WTC11 (cell line): ENCODE results near the gene CNTNAP2. TPM values are rescaled to one million over a fixed set of nuclear protein-coding genes. Genes with fewer than 3 reads are reported as not detected.

Experiments used
- ATAC-seq: fragments of 200-7000 bp; cut with Tn5 transposase; 2 replicates; pipeline ENCODE4 v1.10.0; 2021; ENCODE audit warnings: mild to moderate bottlenecking, moderate library complexity
- CTCF ChIA-PET: fragments of 300-600 bp; sonication (Branson Sonifier 250); formaldehyde crosslinking; loops from one replicate; lab custom pipeline; 2021; ENCODE audit warnings: antibody characterized with exemption; lab: Charles Lee
- POLR2A ChIA-PET: fragments of 350-600 bp; sonication (Branson Sonifier 250); formaldehyde crosslinking; loops from one replicate; lab custom pipeline; 2021; ENCODE audit warnings: antibody characterized with exemption; lab: Charles Lee
- DNase-seq: peaks from one replicate; pipeline ENCODE4 v3.0.0; 2021; ENCODE audit warnings: low spot score
- H3K27ac Mint-ChIP-seq: 2 replicates; pipeline ENCODE4 v1.8.0; 2021; ENCODE audit warnings: mixed read lengths
- H3K27me3 Mint-ChIP-seq: 2 replicates; pipeline ENCODE4 v1.8.0; 2021; ENCODE audit warnings: low read depth, mild to moderate bottlenecking, moderate library complexity, mixed read lengths
- H3K36me3 Mint-ChIP-seq: 2 replicates; pipeline ENCODE4 v1.8.0; 2021; ENCODE audit warnings: mixed read lengths
- H3K4me1 Mint-ChIP-seq: 2 replicates; pipeline ENCODE4 v1.8.0; 2022; ENCODE audit warnings: mixed read lengths
- H3K4me3 Mint-ChIP-seq: 2 replicates; pipeline ENCODE4 v1.8.0; 2021; ENCODE audit warnings: mild to moderate bottlenecking, moderate library complexity, mixed read lengths
- H3K9me3 Mint-ChIP-seq: 2 replicates; pipeline ENCODE4 v1.8.0; 2021; ENCODE audit warnings: mixed read lengths
- ATF1 ChIP-seq: sonication (generic); formaldehyde crosslinking; IDR thresholded peaks from 2 replicates; pipeline ENCODE4 v1.8.1; 2023; ENCODE audit warnings: mild to moderate bottlenecking, moderate library complexity, missing genetic modification reagents
- ELF4 ChIP-seq: sonication (generic); formaldehyde crosslinking; IDR thresholded peaks from 2 replicates; pipeline ENCODE4 v1.8.1; 2022; ENCODE audit warnings: low read depth, mild to moderate bottlenecking, moderate library complexity, missing genetic modification reagents
- FOXK1 ChIP-seq: sonication (generic); formaldehyde crosslinking; IDR thresholded peaks from 2 replicates; pipeline ENCODE4 v1.8.0; 2022; ENCODE audit warnings: mild to moderate bottlenecking, moderate library complexity, missing genetic modification reagents
- HMGA2 ChIP-seq: fragments of 250-450 bp; sonication (Bioruptor Pico); IDR thresholded peaks from 2 replicates; pipeline ENCODE4 v1.4.0; 2021; ENCODE audit warnings: mild to moderate bottlenecking, moderate library complexity
- TEAD1 ChIP-seq: sonication (generic); formaldehyde crosslinking; IDR thresholded peaks from 2 replicates; pipeline ENCODE4 v1.8.0; 2022; ENCODE audit warnings: mild to moderate bottlenecking, missing genetic modification reagents
- TEAD4 ChIP-seq: sonication (generic); formaldehyde crosslinking; IDR thresholded peaks from 2 replicates; pipeline ENCODE4 v1.8.0; 2022; ENCODE audit warnings: mild to moderate bottlenecking, missing genetic modification reagents
- ZBTB43 ChIP-seq: sonication (generic); formaldehyde crosslinking; IDR thresholded peaks from 2 replicates; pipeline ENCODE4 v1.8.1; 2023; ENCODE audit warnings: mild to moderate bottlenecking, missing genetic modification reagents
- ZNF121 ChIP-seq: sonication (generic); formaldehyde crosslinking; IDR thresholded peaks from 2 replicates; pipeline ENCODE4 v1.8.0; 2023; ENCODE audit warnings: missing genetic modification reagents
- ZNF423 ChIP-seq: fragments of 250-450 bp; sonication (Bioruptor Pico); IDR thresholded peaks from 2 replicates; pipeline ENCODE4 v2.1.2; 2022; ENCODE audit warnings: mild to moderate bottlenecking, moderate library complexity
- ZNF671 ChIP-seq: fragments of 250-450 bp; sonication (Bioruptor Pico); IDR thresholded peaks from 2 replicates; pipeline ENCODE4 v1.8.0; 2021; ENCODE audit warnings: mild to moderate bottlenecking
- total RNA-seq: library from RNA; stranded (reverse); gene quantifications from 3 replicates; pipeline ENCODE4 v1.2.3, GENCODE V29; 2021
- TF ChIP-seq, protein P1 (sequence below): sonication (generic); formaldehyde crosslinking; IDR thresholded peaks from 2 replicates; pipeline ENCODE4 v1.8.1; 2022; ENCODE audit warnings: low read depth, missing genetic modification reagents, borderline replicate concordance
- TF ChIP-seq, protein P2 (sequence below): sonication (generic); formaldehyde crosslinking; IDR thresholded peaks from 2 replicates; pipeline ENCODE4 v1.8.1; 2023; ENCODE audit warnings: mild to moderate bottlenecking, missing genetic modification reagents
- TF ChIP-seq, protein P3 (sequence below): fragments of 250-450 bp; sonication (Bioruptor Pico); conservative IDR thresholded peaks from 2 replicates; pipeline ENCODE4 v1.9.0; 2021; ENCODE audit warnings: mild to moderate bottlenecking
- TF ChIP-seq, protein P4 (sequence below): sonication (generic); formaldehyde crosslinking; conservative IDR thresholded peaks from 2 replicates; pipeline ENCODE4 v1.8.1; 2023; ENCODE audit warnings: mild to moderate bottlenecking, low read depth, missing genetic modification reagents, moderate library complexity
- TF ChIP-seq, protein P5 (sequence below): sonication (generic); formaldehyde crosslinking; IDR thresholded peaks from 2 replicates; pipeline ENCODE4 v1.8.0; 2022; ENCODE audit warnings: mild to moderate bottlenecking, missing genetic modification reagents
- TF ChIP-seq, protein P6 (sequence below): sonication (generic); formaldehyde crosslinking; IDR thresholded peaks from 2 replicates; pipeline ENCODE4 v1.8.0; 2022; ENCODE audit warnings: mild to moderate bottlenecking, missing genetic modification reagents
- TF ChIP-seq, protein P7 (sequence below): sonication (generic); formaldehyde crosslinking; conservative IDR thresholded peaks from 2 replicates; pipeline ENCODE4 v1.8.1; 2022; ENCODE audit warnings: mild to moderate bottlenecking, missing genetic modification reagents

The CNTNAP2 gene
- total RNA-seq, 1 experiment from 2014 or later = 63.8 TPM

GRCh38 chr7:147978651-147979050 lies 1862.0 kb downstream of the CNTNAP2 start:
- no peak for ATAC-seq
- DNase-seq = no peak
- no peaks in the 10 kb centered on the region for H3K27me3 Mint-ChIP-seq
- CTCF ChIA-PET = no interaction called here
- no peak overlapping the region for H3K4me3 Mint-ChIP-seq
- POLR2A ChIA-PET = no interaction called here
- no peak overlapping the region for H3K27ac Mint-ChIP-seq
- no peak for TF ChIP-seq ATF1 (CRISPR knock-in tag)
- TF ChIP-seq, protein P1, sequence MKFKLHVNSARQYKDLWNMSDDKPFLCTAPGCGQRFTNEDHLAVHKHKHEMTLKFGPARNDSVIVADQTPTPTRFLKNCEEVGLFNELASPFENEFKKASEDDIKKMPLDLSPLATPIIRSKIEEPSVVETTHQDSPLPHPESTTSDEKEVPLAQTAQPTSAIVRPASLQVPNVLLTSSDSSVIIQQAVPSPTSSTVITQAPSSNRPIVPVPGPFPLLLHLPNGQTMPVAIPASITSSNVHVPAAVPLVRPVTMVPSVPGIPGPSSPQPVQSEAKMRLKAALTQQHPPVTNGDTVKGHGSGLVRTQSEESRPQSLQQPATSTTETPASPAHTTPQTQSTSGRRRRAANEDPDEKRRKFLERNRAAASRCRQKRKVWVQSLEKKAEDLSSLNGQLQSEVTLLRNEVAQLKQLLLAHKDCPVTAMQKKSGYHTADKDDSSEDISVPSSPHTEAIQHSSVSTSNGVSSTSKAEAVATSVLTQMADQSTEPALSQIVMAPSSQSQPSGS (CRISPR knock-in tag) = no peak
- TF ChIP-seq TEAD1 (CRISPR knock-in tag) = no peak
- TF ChIP-seq ZNF671 (CRISPR knock-in tag) = no peak
- TF ChIP-seq HMGA2 = no peak
- TF ChIP-seq, protein P2, sequence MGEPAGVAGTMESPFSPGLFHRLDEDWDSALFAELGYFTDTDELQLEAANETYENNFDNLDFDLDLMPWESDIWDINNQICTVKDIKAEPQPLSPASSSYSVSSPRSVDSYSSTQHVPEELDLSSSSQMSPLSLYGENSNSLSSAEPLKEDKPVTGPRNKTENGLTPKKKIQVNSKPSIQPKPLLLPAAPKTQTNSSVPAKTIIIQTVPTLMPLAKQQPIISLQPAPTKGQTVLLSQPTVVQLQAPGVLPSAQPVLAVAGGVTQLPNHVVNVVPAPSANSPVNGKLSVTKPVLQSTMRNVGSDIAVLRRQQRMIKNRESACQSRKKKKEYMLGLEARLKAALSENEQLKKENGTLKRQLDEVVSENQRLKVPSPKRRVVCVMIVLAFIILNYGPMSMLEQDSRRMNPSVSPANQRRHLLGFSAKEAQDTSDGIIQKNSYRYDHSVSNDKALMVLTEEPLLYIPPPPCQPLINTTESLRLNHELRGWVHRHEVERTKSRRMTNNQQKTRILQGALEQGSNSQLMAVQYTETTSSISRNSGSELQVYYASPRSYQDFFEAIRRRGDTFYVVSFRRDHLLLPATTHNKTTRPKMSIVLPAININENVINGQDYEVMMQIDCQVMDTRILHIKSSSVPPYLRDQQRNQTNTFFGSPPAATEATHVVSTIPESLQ (CRISPR knock-in tag) = no peak
- TF ChIP-seq, protein P3, sequence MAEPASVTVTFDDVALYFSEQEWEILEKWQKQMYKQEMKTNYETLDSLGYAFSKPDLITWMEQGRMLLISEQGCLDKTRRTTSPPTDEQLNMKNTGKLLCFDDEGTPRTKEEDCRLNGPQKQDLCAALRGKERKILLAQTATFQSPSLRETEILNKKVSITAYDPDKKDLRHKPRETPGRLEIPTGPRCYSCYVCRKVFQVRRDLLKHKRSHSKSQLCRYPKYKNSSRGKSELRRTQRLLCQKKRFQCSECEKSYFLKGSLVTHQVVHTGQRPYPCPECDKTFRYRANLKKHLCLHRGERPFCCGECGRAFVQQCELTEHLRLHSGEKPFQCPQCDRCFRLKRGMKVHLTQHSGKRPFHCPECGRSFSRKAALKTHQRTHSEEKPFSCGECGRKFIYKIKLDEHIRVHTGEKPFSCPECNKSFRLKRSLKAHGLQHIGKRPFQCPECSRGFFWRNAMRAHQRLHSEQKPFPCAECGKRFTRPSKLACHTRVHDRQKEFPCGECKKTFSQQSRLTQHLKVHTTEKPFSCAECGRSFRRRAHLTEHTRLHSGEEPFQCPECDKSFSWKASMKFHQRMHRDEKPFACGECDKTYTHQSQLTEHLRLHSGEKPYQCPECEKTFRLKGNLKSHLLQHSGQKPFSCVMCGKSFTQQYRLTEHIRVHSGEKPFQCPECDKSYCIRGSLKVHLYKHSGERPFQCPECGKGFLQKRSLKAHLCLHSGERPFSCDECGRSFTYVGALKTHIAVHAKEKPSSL (CRISPR knock-in tag) = no peak
- no peak for TF ChIP-seq FOXK1 (CRISPR knock-in tag)
- TF ChIP-seq ZBTB43 (CRISPR knock-in tag) = no peak
- TF ChIP-seq ELF4 (CRISPR knock-in tag) = no peak
- TF ChIP-seq, protein P4, sequence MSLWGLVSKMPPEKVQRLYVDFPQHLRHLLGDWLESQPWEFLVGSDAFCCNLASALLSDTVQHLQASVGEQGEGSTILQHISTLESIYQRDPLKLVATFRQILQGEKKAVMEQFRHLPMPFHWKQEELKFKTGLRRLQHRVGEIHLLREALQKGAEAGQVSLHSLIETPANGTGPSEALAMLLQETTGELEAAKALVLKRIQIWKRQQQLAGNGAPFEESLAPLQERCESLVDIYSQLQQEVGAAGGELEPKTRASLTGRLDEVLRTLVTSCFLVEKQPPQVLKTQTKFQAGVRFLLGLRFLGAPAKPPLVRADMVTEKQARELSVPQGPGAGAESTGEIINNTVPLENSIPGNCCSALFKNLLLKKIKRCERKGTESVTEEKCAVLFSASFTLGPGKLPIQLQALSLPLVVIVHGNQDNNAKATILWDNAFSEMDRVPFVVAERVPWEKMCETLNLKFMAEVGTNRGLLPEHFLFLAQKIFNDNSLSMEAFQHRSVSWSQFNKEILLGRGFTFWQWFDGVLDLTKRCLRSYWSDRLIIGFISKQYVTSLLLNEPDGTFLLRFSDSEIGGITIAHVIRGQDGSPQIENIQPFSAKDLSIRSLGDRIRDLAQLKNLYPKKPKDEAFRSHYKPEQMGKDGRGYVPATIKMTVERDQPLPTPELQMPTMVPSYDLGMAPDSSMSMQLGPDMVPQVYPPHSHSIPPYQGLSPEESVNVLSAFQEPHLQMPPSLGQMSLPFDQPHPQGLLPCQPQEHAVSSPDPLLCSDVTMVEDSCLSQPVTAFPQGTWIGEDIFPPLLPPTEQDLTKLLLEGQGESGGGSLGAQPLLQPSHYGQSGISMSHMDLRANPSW (CRISPR knock-in tag) = no peak
- no peak for TF ChIP-seq ZNF423 (CRISPR knock-in tag)
- no peak for TF ChIP-seq TEAD4
- TF ChIP-seq, protein P5, sequence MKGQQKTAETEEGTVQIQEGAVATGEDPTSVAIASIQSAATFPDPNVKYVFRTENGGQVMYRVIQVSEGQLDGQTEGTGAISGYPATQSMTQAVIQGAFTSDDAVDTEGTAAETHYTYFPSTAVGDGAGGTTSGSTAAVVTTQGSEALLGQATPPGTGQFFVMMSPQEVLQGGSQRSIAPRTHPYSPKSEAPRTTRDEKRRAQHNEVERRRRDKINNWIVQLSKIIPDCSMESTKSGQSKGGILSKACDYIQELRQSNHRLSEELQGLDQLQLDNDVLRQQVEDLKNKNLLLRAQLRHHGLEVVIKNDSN (CRISPR knock-in tag) = no peak
- TF ChIP-seq, protein P6, sequence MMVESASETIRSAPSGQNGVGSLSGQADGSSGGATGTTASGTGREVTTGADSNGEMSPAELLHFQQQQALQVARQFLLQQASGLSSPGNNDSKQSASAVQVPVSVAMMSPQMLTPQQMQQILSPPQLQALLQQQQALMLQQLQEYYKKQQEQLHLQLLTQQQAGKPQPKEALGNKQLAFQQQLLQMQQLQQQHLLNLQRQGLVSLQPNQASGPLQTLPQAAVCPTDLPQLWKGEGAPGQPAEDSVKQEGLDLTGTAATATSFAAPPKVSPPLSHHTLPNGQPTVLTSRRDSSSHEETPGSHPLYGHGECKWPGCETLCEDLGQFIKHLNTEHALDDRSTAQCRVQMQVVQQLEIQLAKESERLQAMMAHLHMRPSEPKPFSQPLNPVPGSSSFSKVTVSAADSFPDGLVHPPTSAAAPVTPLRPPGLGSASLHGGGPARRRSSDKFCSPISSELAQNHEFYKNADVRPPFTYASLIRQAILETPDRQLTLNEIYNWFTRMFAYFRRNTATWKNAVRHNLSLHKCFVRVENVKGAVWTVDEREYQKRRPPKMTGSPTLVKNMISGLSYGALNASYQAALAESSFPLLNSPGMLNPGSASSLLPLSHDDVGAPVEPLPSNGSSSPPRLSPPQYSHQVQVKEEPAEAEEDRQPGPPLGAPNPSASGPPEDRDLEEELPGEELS (CRISPR knock-in tag) = no peak
- TF ChIP-seq, protein P7, sequence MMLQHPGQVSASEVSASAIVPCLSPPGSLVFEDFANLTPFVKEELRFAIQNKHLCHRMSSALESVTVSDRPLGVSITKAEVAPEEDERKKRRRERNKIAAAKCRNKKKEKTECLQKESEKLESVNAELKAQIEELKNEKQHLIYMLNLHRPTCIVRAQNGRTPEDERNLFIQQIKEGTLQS (CRISPR knock-in tag) = no peak
- no peak for TF ChIP-seq ZNF121
- peaks cover 3% of the 10 kb centered on the region; the same call in 1 of the 2 replicates for H3K36me3 Mint-ChIP-seq
- peaks cover 9% of the 10 kb centered on the region for H3K4me1 Mint-ChIP-seq
- peaks cover 17% of the 10 kb centered on the region for H3K9me3 Mint-ChIP-seq
